Neural progenitor cell (in vitro differentiated cells): Measurements from ENCODE around the gene MS4A4A. TPM values are rescaled to one million over a fixed set of nuclear protein-coding genes. Genes with fewer than 3 reads are reported as not detected.
"Not testable (repeated sequence)": the region's sequence is repeated elsewhere in the genome, so short reads cannot be mapped to it uniquely, and the experiment has no call there.

ENCODE experiments used
- DNase-seq: peaks from one replicate; pipeline ENCODE4 v3.0.0-alpha.2; 2016; ENCODE audit warnings: low spot score
- H2AFZ ChIP-seq: fragments of 200-600 bp; sonication (generic); replicated peaks from 2 replicates; pipeline ENCODE4 v1.6.1; 2016; ENCODE audit warnings: antibody characterized with exemption
- H3F3A ChIP-seq: fragments of 200-600 bp; sonication (generic); 2 replicates; pipeline ENCODE4 v1.6.1; 2016; ENCODE audit warnings: antibody characterized with exemption, low read depth
- H3K27ac ChIP-seq: fragments of 200-600 bp; sonication (generic); 2 replicates; pipeline ENCODE4 v1.5.1; 2016; ENCODE audit warnings: mild to moderate bottlenecking
- H3K27me3 ChIP-seq: fragments of 200-600 bp; sonication (generic); 2 replicates; pipeline ENCODE4 v1.6.1; 2016; ENCODE audit warnings: mild to moderate bottlenecking, moderate library complexity
- H3K36me3 ChIP-seq: fragments of 200-600 bp; sonication (generic); 2 replicates; pipeline ENCODE4 v1.5.1; 2016
- H3K4me1 ChIP-seq: fragments of 200-600 bp; sonication (generic); 2 replicates; pipeline ENCODE4 v1.6.1; 2016; ENCODE audit warnings: mixed run types
- H3K4me2 ChIP-seq: fragments of 200-600 bp; sonication (generic); 2 replicates; pipeline ENCODE4 v1.6.1; 2016
- H3K4me3 ChIP-seq: fragments of 200-600 bp; sonication (generic); 2 replicates; pipeline ENCODE4 v1.5.1; 2016
- H3K79me2 ChIP-seq: fragments of 200-600 bp; sonication (generic); 2 replicates; pipeline ENCODE4 v1.6.1; 2016; ENCODE audit warnings: low read depth
- H3K9ac ChIP-seq: fragments of 200-600 bp; sonication (generic); 2 replicates; pipeline ENCODE4 v1.6.1; 2016
- H3K9me3 ChIP-seq: fragments of 200-600 bp; sonication (generic); 2 replicates; pipeline ENCODE4 v1.5.1; 2016; ENCODE audit warnings: low read depth
- H4K20me1 ChIP-seq: fragments of 200-600 bp; sonication (generic); 2 replicates; pipeline ENCODE4 v1.6.1; 2016; ENCODE audit warnings: low read depth
- H3K27ac Mint-ChIP-seq: 3 replicates; pipeline ENCODE4 v1.8.0; 2021; ENCODE audit warnings: mixed read lengths
- H3K27me3 Mint-ChIP-seq: 2 replicates; pipeline ENCODE4 v1.8.0; 2022; ENCODE audit warnings: low read depth, mild to moderate bottlenecking, inconsistent platforms, moderate library complexity, mixed read lengths; ENCODE audit not compliant: insufficient read depth
- H3K36me3 Mint-ChIP-seq: 3 replicates; pipeline ENCODE4 v1.8.0; 2021; ENCODE audit warnings: mixed read lengths
- H3K4me1 Mint-ChIP-seq: 3 replicates; pipeline ENCODE4 v1.8.0; 2021; ENCODE audit warnings: mixed read lengths
- H3K4me3 Mint-ChIP-seq: 3 replicates; pipeline ENCODE4 v1.8.0; 2021; ENCODE audit warnings: mild to moderate bottlenecking, moderate library complexity, mixed read lengths
- H3K9me3 Mint-ChIP-seq: 3 replicates; pipeline ENCODE4 v1.8.0; 2020; ENCODE audit warnings: mixed read lengths
- EZH2 ChIP-seq: fragments of 200-600 bp; sonication (generic); IDR thresholded peaks from 2 replicates; pipeline ENCODE4 v1.6.1; 2017; ENCODE audit warnings: antibody characterized with exemption, mild to moderate bottlenecking, moderate library complexity
- EZH2phosphoT487 ChIP-seq: fragments of 200-600 bp; sonication (generic); IDR thresholded peaks from 2 replicates; pipeline ENCODE4 v1.6.1; 2017; ENCODE audit warnings: antibody characterized with exemption
- total RNA-seq: library from RNA; depleted of rRNA; stranded (reverse); fragments of >200 nt; gene quantifications from 2 replicates; pipeline ENCODE4 v1.2.3, GENCODE V29; 2015; ENCODE audit warnings: low replicate concordance
- TF ChIP-seq, protein P1 (sequence below): fragments of 200-600 bp; sonication (generic); IDR thresholded peaks from 2 replicates; pipeline ENCODE4 v1.5.1; 2017; ENCODE audit warnings: antibody characterized with exemption, mild to moderate bottlenecking

MS4A4A gene
- total RNA-seq, 1 donor from 2014 or later: not detected

- Histone ChIP-seq H3F3A (no peaks in the 10 kb centered on the region), H3K36me3 (no peaks in the 10 kb centered on the region), H3K4me3 (no peak overlapping the region), H3K9me3 (no peaks in the 10 kb centered on the region), H3K4me2 (no peak overlapping the region), H3K4me1 (no peaks in the 10 kb centered on the region), H3K27me3 (no peaks in the 10 kb centered on the region), H2AFZ (no peak overlapping the region), H4K20me1 (no peaks in the 10 kb centered on the region), H3K27ac (no peak overlapping the region), H3K79me2 (no peaks in the 10 kb centered on the region), H3K9ac (no peak overlapping the region)
- no peak for DNase-seq
- no peak for TF ChIP-seq EZH2
- H3K9me3 Mint-ChIP-seq: peaks cover 34% of the 10 kb centered on the region
- peaks cover 27% of the 10 kb centered on the region for H3K4me1 Mint-ChIP-seq
- H3K27me3 Mint-ChIP-seq: peaks cover 7% of the 10 kb centered on the region
- no peak overlapping the region for H3K4me3 Mint-ChIP-seq
- no peak overlapping the region for H3K27ac Mint-ChIP-seq
- H3K36me3 Mint-ChIP-seq: no peaks in the 10 kb centered on the region
These were observed 8.1 kb downstream of the MS4A4A start for GRCh38 chr11:60288531-60288930.

DNA sequence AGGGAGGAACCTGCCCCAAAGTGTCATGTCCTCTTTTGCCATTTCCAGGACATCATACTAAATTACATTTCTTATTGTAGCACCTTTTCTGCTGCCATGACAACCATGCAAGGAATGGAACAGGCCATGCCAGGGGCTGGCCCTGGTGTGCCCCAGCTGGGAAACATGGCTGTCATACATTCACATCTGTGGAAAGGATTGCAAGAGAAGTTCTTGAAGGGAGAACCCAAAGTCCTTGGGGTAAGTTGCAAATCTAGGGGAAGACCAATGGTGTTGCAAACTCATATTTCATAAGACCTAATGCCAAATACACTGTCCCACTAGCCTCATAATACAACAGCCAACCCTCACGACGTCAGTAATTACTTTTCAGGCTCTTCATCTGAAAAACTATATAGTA is 11.7 kb downstream of the MS4A4A start:
- Mint-ChIP-seq H3K4me3 (no peak overlapping the region), H3K4me1 (no peaks in the 10 kb centered on the region), H3K27ac (no peak overlapping the region), H3K27me3 (no peaks in the 10 kb centered on the region), H3K36me3 (no peaks in the 10 kb centered on the region), H3K9me3 (peaks cover 28% of the 10 kb centered on the region)
- H3K9ac ChIP-seq: no peak overlapping the region
- no peak for TF ChIP-seq EZH2
- H3K36me3 ChIP-seq: no peaks in the 10 kb centered on the region
- no peaks in the 10 kb centered on the region for H3K79me2 ChIP-seq
- H3K27ac ChIP-seq: no peak overlapping the region
- H3K4me2 ChIP-seq: no peak overlapping the region
- H2AFZ ChIP-seq: no peak overlapping the region
- H3K9me3 ChIP-seq: no peaks in the 10 kb centered on the region
- H4K20me1 ChIP-seq: no peaks in the 10 kb centered on the region
- no peaks in the 10 kb centered on the region for H3K4me1 ChIP-seq
- no peak overlapping the region for H3K4me3 ChIP-seq
- H3F3A ChIP-seq: no peaks in the 10 kb centered on the region
- H3K27me3 ChIP-seq: no peaks in the 10 kb centered on the region
- no peak for DNase-seq

- Histone ChIP-seq H3K79me2 (no peaks in the 10 kb centered on the region), H3K4me1 (no peaks in the 10 kb centered on the region), H3K27me3 (no peaks in the 10 kb centered on the region), H2AFZ (no peak overlapping the region), H3K9ac (no peak overlapping the region), H3F3A (no peaks in the 10 kb centered on the region), H4K20me1 (no peaks in the 10 kb centered on the region), H3K27ac (no peak overlapping the region), H3K4me2 (no peak overlapping the region), H3K4me3 (no peak overlapping the region), H3K9me3 (no peaks in the 10 kb centered on the region), H3K36me3 (no peaks in the 10 kb centered on the region)
- Mint-ChIP-seq H3K9me3 (no peaks in the 10 kb centered on the region), H3K4me3 (no peak overlapping the region), H3K36me3 (no peaks in the 10 kb centered on the region), H3K27ac (no peak overlapping the region), H3K27me3 (peaks cover 3% of the 10 kb centered on the region), H3K4me1 (peaks cover 26% of the 10 kb centered on the region)
- TF ChIP-seq EZH2 (no peak), EZH2phosphoT487 (no peak)
- TF ChIP-seq, protein P1, sequence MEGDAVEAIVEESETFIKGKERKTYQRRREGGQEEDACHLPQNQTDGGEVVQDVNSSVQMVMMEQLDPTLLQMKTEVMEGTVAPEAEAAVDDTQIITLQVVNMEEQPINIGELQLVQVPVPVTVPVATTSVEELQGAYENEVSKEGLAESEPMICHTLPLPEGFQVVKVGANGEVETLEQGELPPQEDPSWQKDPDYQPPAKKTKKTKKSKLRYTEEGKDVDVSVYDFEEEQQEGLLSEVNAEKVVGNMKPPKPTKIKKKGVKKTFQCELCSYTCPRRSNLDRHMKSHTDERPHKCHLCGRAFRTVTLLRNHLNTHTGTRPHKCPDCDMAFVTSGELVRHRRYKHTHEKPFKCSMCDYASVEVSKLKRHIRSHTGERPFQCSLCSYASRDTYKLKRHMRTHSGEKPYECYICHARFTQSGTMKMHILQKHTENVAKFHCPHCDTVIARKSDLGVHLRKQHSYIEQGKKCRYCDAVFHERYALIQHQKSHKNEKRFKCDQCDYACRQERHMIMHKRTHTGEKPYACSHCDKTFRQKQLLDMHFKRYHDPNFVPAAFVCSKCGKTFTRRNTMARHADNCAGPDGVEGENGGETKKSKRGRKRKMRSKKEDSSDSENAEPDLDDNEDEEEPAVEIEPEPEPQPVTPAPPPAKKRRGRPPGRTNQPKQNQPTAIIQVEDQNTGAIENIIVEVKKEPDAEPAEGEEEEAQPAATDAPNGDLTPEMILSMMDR: no peak
- no peak for DNase-seq
These were observed 20.7 kb downstream of the MS4A4A start for GRCh38 chr11:60301178-60301577.

- H3K4me1 ChIP-seq, H3K9me3 Mint-ChIP-seq, H3K4me3 ChIP-seq, H3F3A ChIP-seq, H3K36me3 ChIP-seq, H3K27me3 Mint-ChIP-seq, H3K4me3 Mint-ChIP-seq, H3K79me2 ChIP-seq, H2AFZ ChIP-seq, H3K27me3 ChIP-seq, H4K20me1 ChIP-seq, H3K9me3 ChIP-seq, H3K36me3 Mint-ChIP-seq, DNase-seq, H3K9ac ChIP-seq, H3K27ac ChIP-seq, H3K27ac Mint-ChIP-seq, H3K4me2 ChIP-seq: not testable (repeated sequence)
- H3K4me1 Mint-ChIP-seq: peaks cover 33% of the 10 kb centered on the region
These were observed 21.4 kb downstream of the MS4A4A start for GRCh38 chr11:60301884-60302283.

DNA sequence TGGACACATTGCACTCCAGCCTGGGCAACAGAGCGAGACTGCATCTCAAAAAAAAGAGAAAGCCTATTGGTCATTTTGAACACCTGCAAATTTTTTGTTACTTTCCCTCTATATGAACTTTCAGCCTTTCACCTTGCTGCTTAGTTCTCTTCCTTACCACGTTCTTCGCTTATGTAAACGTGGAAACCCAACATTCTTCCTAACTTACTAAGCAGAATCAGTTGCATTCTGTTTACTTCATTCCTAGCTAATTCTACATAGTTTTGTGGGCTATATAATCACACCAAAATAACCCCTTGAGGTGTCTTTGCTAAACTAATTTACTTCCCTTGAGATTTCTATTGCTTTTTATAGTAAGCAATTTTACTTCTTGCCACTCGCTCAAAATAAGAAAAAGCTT is 23.2 kb downstream of the MS4A4A start:
- no peak for DNase-seq
- Mint-ChIP-seq H3K4me3 (no peak overlapping the region), H3K27ac (no peak overlapping the region), H3K36me3 (no peaks in the 10 kb centered on the region), H3K27me3 (peaks cover 6% of the 10 kb centered on the region), H3K4me1 (peaks cover 34% of the 10 kb centered on the region), H3K9me3 (peaks cover 3% of the 10 kb centered on the region)
- no peaks in the 10 kb centered on the region for H3K4me1 ChIP-seq
- H3K9me3 ChIP-seq: no peaks in the 10 kb centered on the region
- no peak overlapping the region for H3K9ac ChIP-seq
- TF ChIP-seq, protein P1: no peak
- TF ChIP-seq EZH2phosphoT487 (no peak), EZH2 (no peak)
- H3K4me2 ChIP-seq: no peak overlapping the region
- no peaks in the 10 kb centered on the region for H3K36me3 ChIP-seq
- H3K4me3 ChIP-seq: no peak overlapping the region
- no peaks in the 10 kb centered on the region for H3F3A ChIP-seq
- H2AFZ ChIP-seq: no peak overlapping the region
- H3K79me2 ChIP-seq: no peaks in the 10 kb centered on the region
- no peaks in the 10 kb centered on the region for H4K20me1 ChIP-seq
- H3K27ac ChIP-seq: no peak overlapping the region
- H3K27me3 ChIP-seq: no peaks in the 10 kb centered on the region
